ENCODE results near the gene DIAPH2.
"Not testable (repeated sequence)": the region's sequence is repeated elsewhere in the genome, so short reads cannot be mapped to it uniquely, and the experiment has no call there.

Gene DIAPH2

DNA sequence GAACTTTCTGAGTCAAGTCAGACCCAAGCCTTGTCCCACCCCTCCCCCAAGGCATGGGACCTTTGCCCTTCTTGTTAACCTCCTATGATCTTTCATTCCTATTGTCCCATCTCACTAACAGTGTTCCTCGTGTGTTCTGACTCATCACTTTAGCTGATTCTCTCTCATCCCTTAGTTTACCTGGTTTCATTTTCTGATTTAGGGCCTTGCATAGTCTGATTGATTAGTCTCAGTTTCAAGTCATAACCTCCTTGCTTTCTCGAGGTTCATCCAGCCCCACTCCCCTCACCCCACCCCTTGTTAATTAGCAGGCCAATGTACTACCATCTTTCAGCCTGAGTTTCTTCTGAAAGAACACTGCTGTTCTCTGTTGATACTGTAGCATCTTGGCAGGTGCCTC is 716.5 kb downstream of the DIAPH2 start:
- DNase-seq: no peak

DNA sequence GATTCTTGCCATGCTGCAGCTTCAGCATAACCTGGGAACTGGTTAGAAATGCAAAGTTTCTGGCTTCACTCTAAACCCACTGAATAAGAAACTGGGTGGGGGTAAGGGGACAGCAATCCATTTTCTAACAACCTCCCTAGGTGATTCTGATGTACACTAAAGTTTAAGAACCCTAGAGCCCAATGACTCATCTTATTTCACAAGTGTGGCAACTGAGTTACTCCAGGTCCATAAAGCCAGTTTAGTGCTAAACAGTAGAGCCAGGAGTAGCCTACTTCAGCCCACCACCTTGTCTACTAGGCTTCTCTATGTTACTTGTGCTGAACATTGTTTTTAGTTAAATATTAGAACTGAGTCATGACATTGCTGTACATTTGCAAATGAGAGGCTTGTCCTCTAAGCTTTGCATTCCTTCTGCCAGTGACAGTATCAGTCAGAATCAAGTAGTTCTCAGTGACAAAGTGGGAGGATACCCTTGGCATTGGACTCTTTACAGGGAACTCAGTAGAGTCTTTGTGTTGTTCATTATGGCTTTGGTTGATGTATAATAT is 717.0 kb downstream of the DIAPH2 start:
- DNase-seq: no peak

- DNase-seq: no peak
Measured at GRCh38 chrX:97402333-97402732, 717.7 kb downstream of the DIAPH2 start.

DNA sequence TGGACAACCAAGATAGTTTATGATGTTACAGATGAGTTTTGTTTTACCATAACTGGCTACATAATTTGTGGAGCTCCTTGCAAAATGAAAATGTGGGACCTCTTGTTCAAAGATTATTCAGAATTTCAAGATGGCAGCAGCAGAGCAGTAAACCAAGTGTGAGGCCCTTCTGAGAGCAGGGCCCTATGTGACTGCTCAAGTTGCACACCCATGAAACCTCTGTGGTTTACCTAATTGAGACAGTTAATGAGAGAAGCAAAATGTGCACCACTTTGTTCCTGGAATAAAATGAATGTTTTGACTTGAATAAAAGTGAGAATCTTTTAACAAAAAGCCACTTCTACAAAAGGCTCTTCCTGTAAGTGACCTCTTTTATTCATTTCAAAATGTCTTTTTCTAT is 718.3 kb downstream of the DIAPH2 start:
- no peak for DNase-seq

GRCh38 chrX:97405031-97405660 is 720.5 kb downstream of the DIAPH2 start:
- no peak for DNase-seq

DNA sequence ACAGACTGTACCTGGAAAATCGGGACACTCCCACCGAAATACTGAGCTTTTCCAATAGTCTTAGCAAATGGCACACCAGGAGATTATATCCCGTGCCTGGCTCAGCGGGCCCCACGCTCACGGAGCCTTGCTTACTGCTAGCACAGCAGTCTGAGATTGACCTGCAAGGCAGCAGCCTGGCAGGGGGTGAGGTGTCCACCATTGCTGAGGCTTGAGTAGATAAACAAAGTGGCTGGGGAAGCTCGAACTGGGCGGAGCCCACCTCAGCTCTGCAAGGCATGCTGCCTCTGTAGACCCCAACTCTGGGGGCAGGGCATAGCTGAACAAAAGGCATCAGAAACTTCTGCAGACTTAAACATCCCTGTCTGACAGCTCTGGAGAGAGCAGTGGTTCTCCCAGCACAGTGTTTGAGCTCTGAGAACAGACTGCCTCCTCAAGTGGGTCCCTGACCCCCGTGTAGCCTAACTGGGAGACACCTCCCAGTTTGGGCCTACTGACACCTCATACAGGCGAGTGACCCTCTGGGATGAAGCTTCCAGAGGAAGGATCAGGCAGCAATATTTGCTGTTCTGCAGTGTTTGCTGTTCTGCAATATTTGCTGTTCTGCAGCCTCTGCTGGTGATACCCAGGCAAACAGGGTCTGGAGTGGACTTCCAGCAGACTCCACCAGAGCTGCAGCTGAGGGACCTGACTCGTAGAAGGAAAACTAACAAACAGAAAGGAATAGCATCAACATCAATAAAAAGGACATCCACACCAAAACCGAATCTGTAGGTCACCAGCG is 725.2 kb downstream of the DIAPH2 start:
- DNase-seq: not testable (repeated sequence)

- DNase-seq: no peak
Measured at GRCh38 chrX:97416461-97416860, 731.8 kb downstream of the DIAPH2 start.

DNA sequence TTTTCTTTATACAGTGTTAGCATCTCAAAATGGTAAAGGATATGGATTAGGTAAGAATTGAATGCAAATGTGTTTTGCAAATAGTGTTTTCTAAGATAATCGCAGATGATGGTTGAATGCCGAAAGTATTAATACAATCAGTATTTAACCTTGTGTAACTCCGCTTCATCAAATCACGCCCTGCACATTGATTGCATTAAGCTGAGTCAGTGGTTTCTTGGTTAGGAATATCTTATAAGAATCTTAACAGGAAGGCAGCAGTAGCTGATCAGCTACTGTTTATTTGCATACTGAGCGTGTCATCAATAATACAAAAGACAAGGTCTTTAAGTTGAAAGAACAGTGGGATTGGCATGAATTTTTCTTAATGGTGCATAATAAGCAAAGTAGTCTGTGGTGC is 744.5 kb downstream of the DIAPH2 start:
- DNase-seq: no peak

DNA sequence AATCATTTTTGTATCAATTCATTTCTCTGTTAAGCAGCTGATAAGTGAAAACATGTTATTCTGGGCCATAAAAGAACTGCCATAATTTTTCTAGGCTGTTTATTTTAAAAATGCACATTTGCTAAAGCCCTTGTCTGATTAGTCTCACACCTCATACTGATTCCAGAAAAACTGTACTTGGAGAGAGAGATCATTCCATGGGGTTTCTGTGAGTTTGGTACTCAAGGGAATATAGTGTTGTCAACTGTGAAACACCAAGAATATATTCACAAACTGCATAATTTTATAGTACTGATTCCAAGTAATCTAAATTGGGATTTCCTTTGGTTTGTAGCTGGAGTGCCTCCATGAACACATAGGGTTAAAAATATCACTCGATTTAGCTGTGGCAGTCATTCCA is 746.6 kb downstream of the DIAPH2 start:
- no peak for DNase-seq

DNA sequence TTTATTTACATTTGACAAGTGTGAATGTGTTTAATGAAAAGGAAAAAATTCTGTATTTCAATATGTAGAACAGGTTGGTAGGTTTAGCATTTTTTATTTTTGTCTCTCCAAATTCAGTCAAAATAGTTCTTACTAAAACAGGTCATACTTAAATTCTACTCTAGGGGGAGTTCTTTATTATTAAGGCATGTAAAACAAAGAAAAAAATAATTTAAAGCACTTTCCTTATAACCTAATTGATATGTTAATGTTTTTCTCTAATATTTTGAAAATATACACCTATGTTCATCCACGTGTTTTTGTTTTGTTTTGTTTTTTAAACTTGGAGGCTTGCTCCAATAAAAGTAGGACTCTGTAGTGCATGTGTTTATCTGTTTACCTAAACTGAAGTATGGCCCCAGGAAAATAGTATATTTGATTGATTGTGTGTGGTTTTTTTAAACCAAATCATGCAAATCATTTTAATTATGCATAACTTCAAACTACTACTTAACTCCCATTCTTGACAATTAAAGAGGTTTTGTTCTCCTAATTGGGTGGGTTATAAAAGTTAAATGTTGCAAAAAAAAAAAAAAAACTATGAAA is 761.7 kb downstream of the DIAPH2 start:
- DNase-seq: no peak

DNA sequence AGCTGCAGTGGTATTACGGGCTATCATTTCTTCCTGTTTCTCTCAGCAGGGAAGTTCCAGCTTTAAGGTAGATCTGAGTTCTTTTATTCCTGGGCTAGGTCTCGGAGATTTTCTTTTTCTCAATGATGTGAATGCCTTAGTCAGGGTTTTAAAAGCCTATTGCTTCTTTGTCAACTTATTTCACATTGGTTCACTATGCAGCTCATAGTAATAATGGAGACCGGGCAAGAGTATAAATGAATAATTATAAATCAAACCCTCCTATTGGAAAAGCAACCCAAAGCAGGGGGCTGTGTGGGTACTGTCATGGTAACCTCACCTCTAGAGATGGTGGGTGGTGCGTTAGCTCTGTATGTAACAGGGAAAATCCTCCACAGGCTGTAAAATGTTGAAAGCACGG is 762.7 kb downstream of the DIAPH2 start:
- no peak for DNase-seq

GRCh38 chrX:97452283-97452682 is 767.6 kb downstream of the DIAPH2 start:
- DNase-seq: no peak

GRCh38 chrX:97461763-97462162 is 777.1 kb downstream of the DIAPH2 start:
- DNase-seq: no peak

GRCh38 chrX:97471071-97471470 is 786.4 kb downstream of the DIAPH2 start:
- DNase-seq: no peak

DNA sequence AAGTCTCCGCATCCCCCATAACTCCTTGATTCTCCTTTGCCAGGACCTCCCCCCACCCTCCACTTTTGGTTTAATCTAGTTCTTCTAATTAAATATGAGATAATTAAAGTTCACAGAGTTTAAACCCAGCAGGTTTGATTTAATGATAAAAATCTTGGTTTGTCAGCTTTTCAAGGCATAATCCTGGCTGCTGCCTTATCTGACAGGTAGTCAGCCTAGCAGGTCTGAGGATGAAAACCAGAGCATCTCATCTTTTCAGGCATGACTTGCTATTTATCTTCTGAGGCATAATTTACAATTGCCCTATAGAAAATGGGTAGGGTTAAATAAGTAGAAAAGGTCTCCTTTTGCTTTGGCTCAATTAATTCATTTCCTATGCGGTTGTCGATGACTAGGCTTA is 790.3 kb downstream of the DIAPH2 start:
- no peak for DNase-seq

DNA sequence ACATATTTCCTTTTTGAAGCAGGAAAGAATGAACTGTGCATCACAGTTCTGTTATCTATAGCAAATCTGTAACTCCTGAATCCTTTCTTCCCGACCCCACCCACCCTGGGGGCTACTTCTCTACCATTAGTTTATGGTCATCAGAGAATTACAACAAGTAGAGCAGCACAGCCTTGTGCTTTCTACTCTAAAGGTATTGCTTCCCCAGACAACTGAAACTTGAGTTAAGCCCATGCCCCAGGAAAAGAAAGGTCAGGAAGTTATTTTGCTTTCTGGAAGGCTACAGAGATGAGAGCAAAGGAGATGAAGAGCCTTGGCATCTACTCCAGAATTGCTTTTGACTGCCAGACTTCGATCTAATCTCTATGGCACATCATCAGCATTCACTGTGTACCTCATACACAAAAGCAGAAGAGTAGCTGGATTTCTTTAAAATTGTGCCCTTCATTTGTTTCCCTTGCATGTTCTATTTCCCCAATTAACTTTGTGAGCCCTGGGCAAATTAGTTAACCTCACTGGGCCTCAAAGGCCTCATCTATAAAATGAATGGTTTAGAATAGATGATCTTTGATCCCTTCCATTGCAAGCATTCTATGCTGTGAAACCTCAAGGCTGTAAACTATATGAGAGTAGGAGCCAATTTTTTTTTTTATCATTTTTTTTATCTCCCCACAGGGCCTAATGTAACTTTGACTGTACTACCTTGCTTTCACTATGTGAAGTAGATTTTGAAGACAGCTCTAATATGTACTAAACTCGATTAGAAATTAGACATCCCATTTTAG is 794.7 kb downstream of the DIAPH2 start:
- DNase-seq: no peak

DNA sequence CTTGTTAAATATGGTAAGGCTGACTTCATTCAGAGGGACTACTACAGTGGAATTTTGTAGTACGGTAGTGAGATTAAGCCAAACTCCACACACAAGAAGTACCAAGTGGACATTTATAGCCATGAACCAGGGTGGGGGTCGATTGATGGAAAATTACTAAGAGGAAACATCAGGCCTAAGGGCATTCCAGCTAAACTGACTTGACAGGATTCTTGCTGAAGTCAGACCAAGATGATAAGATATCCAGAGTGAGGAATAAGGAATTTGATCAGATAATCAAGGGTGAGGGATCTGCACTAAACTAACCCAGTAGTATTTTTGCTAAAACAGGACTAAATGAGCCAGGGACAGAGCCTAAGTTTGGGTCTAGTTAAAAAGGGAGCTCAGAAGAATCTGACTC is 796.6 kb downstream of the DIAPH2 start:
- no peak for DNase-seq

DNA sequence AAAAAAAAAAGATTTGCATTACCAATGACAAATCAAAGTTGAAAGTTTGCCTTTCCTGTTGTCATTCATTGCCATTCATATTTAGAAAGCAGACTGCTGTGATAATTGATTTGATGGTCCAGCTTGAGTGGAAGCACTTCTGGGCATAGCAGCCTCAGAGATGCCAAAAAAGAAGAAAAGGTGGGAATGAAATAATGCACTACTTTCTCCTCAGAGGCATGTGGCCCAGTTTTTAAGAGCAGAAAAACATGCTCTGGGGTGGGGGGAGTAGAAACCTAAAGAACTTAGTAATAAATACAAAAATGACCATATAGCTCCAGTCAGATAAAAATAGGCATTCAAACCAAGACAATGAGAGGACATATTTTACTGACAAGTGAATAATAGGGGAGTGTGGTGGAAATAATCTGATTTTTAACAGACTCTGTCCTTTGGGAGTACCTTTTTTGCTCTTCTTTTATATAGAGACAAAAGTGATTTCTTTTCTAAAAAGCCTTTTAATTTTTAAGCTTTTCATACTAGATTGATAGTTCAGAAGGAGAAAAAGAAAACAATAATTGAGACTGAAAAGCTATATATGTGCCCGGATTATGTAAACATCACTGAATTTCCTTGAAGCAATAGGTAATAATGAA is 798.1 kb downstream of the DIAPH2 start:
- DNase-seq: no peak

DNA sequence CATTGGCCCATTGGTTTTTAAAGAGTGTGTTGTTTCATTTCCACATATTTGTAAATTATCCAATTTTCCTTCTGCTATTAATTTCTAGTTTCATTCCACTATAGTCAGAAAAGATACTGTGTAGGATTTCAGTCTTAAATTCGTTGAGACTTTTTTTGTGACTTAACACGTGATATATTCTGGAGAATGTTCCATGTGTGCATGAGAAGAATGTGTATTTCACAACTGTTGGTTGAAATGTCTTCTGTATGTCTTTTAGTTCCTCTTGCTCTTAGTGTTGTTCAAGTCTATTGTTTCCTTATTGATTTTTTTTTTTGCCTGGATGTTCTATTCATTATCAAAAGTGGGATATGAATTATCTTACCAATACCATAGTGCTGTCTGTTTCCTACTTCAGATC is 806.0 kb downstream of the DIAPH2 start:
- DNase-seq: no peak

- DNase-seq: no peak
Measured at GRCh38 chrX:97494756-97495372, 810.2 kb downstream of the DIAPH2 start.

GRCh38 chrX:97498093-97498492 is 813.5 kb downstream of the DIAPH2 start:
- no peak for DNase-seq

- DNase-seq: no peak
Measured at GRCh38 chrX:97504431-97504830, 819.8 kb downstream of the DIAPH2 start.

Measured in bone marrow (tissue), 2 donors.